Chondrocyte (in vitro differentiated cells): Measurements from ENCODE around the gene PGPEP1. TPM values are rescaled to one million over a fixed set of nuclear protein-coding genes. Genes with fewer than 3 reads are reported as not detected.

ENCODE experiments used
- microRNA-seq: library from miRNA; unstranded; fragments of <30 nt; microRNA quantifications from one replicate; pipeline ENCODE4 v1.2.0, GENCODE V29; 2020; ENCODE audit warnings: borderline number of aligned reads
- total RNA-seq: library from RNA; stranded (reverse); gene quantifications from 3 replicates; pipeline ENCODE4 v1.2.1, GENCODE V29; 2021

The PGPEP1 gene
- total RNA-seq, 1 donor from 2014 or later = 21.5 TPM

Small RNAs within 50 kb of the gene (microRNA-seq; reads per million reads assigned to microRNA genes)
- gene MIR3189 = not detected

Other genes with a start within 250 kb of the PGPEP1 start
- gene MAST3, start 242.8 kb upstream of the PGPEP1 start, total RNA-seq = 9.7 to 10.1 TPM (median 10.0 TPM) in 3 replicates
- 67.6 to 96.3 TPM (median 73.1 TPM) in 3 replicates for gene PIK3R2, start 187.4 kb upstream of the PGPEP1 start, total RNA-seq
- gene IFI30, start 166.8 kb upstream of the PGPEP1 start, total RNA-seq = 0.33 to 2.1 TPM (median 1.7 TPM) in 3 replicates
- 10.9 to 14.2 TPM (median 12.8 TPM) in 3 replicates for gene MPV17L2, start 147.4 kb upstream of the PGPEP1 start, total RNA-seq
- 3.4 to 6.1 TPM (median 3.8 TPM) in 3 replicates for gene RAB3A, start 136.6 kb upstream of the PGPEP1 start, total RNA-seq
- 2.9 to 3.4 TPM in 2 of 3 replicates, not detected in the other for gene PDE4C, start 114.2 kb upstream of the PGPEP1 start, total RNA-seq
- 1.6 to 4.0 TPM (median 2.4 TPM) in 3 replicates for gene IQCN, start 66.1 kb upstream of the PGPEP1 start, total RNA-seq
- 129 to 181 TPM (median 176 TPM) in 3 replicates for gene JUND, start 59.0 kb upstream of the PGPEP1 start, total RNA-seq
- 68.1 to 84.8 TPM (median 73.0 TPM) in 3 replicates for gene LSM4, start 17.5 kb upstream of the PGPEP1 start, total RNA-seq
- 6.2 to 149 TPM (median 149 TPM) in 3 replicates for gene GDF15, start 45.6 kb downstream of the PGPEP1 start, total RNA-seq
- not detected in 3 replicates for gene LRRC25, start 57.0 kb downstream of the PGPEP1 start, total RNA-seq
- gene SSBP4, start 78.8 kb downstream of the PGPEP1 start, total RNA-seq = 54.8 to 72.3 TPM (median 56.3 TPM) in 3 replicates
- 56.5 to 213 TPM (median 208 TPM) in 3 replicates for gene ISYNA1, start 97.5 kb downstream of the PGPEP1 start, total RNA-seq
- 12.4 to 14.0 TPM (median 13.0 TPM) in 3 replicates for gene ELL, start 181.5 kb downstream of the PGPEP1 start, total RNA-seq
- 168 to 192 TPM (median 190 TPM) in 3 replicates for gene FKBP8, start 203.0 kb downstream of the PGPEP1 start, total RNA-seq
- 63.4 to 69.8 TPM (median 65.4 TPM) in 3 replicates for gene KXD1, start 217.3 kb downstream of the PGPEP1 start, total RNA-seq
- gene UBA52, start 231.3 kb downstream of the PGPEP1 start, total RNA-seq = 712 to 830 TPM (median 749 TPM) in 3 replicates
- 46.9 to 89.0 TPM (median 54.1 TPM) in 3 replicates for gene REX1BD, start 248.2 kb downstream of the PGPEP1 start, total RNA-seq